HepG2 (cell line): ENCODE results near the gene ZNF227. TPM values are rescaled to one million over a fixed set of nuclear protein-coding genes. Genes with fewer than 3 reads are reported as not detected.

Experiments used
- EP300 ChIP-seq, 3 experiments: sonication (generic) in 1 of 3; formaldehyde crosslinking in 1 of 3; IDR thresholded peaks; 2 replicates each; pipeline versions ENCODE4 v1.5.1 to v1.6.1; 2011 to 2020; ENCODE audit warnings: low read depth in 2 of 3, low read length in 2 of 3, borderline replicate concordance in 1 of 3, improper control_type of control experiment in 1 of 3, mild to moderate bottlenecking in 1 of 3, missing genetic modification reagents in 1 of 3, moderate library complexity in 1 of 3
- GATAD2A ChIP-seq: IDR thresholded peaks from 2 replicates; pipeline ENCODE4 v1.6.1; 2016
- HDAC2 ChIP-seq: sonication (generic); formaldehyde crosslinking; IDR thresholded peaks from 2 replicates; pipeline ENCODE4 v1.4.0; 2020; ENCODE audit warnings: missing genetic modification reagents
- HNF4A ChIP-seq: sonication (generic); formaldehyde crosslinking; IDR thresholded peaks from 2 replicates; pipeline ENCODE4 v1.4.0; 2020; ENCODE audit warnings: missing genetic modification reagents
- JARID2 ChIP-seq: sonication (generic); formaldehyde crosslinking; IDR thresholded peaks from 2 replicates; pipeline ENCODE4 v1.8.1; 2023; ENCODE audit warnings: missing genetic modification reagents, inconsistent platforms; ENCODE audit not compliant: insufficient replicate concordance
- KDM5B ChIP-seq: sonication (generic); formaldehyde crosslinking; IDR thresholded peaks from 2 replicates; pipeline ENCODE4 v1.4.0; 2020; ENCODE audit warnings: missing genetic modification reagents, mild to moderate bottlenecking, borderline replicate concordance
- MAF1 ChIP-seq: sonication (generic); formaldehyde crosslinking; IDR thresholded peaks from 2 replicates; pipeline ENCODE4 v1.5.0; 2020; ENCODE audit warnings: missing genetic modification reagents, borderline replicate concordance
- MYNN ChIP-seq: sonication (generic); formaldehyde crosslinking; IDR thresholded peaks from 2 replicates; pipeline ENCODE4 v1.4.0; 2020; ENCODE audit warnings: mild to moderate bottlenecking, low read depth, missing genetic modification reagents
- MZF1 ChIP-seq: sonication (generic); formaldehyde crosslinking; IDR thresholded peaks from 2 replicates; pipeline ENCODE4 v1.8.1; 2023; ENCODE audit warnings: mild to moderate bottlenecking, missing genetic modification reagents, borderline replicate concordance
- PPARG ChIP-seq: conservative IDR thresholded peaks from 2 replicates; pipeline ENCODE4 v1.6.1; 2016; ENCODE audit warnings: missing biosample characterization, missing genetic modification reagents
- RBAK ChIP-seq: sonication (generic); formaldehyde crosslinking; IDR thresholded peaks from 2 replicates; pipeline ENCODE4 v1.5.1; 2020; ENCODE audit warnings: mild to moderate bottlenecking, missing genetic modification reagents
- SAP130 ChIP-seq: IDR thresholded peaks from 2 replicates; pipeline ENCODE4 v1.6.1; 2016; ENCODE audit warnings: low read depth
- TBX2 ChIP-seq: sonication (generic); formaldehyde crosslinking; IDR thresholded peaks from 2 replicates; pipeline ENCODE4 v1.5.0; 2020; ENCODE audit warnings: missing genetic modification reagents, mild to moderate bottlenecking, borderline replicate concordance
- UBTF ChIP-seq: sonication (generic); formaldehyde crosslinking; IDR thresholded peaks from 2 replicates; pipeline ENCODE4 v1.4.0; 2020; ENCODE audit warnings: mild to moderate bottlenecking, missing genetic modification reagents
- ZFP1 ChIP-seq: IDR thresholded peaks from 2 replicates; pipeline ENCODE4 v1.6.1; 2016
- ZFP41 ChIP-seq: sonication (generic); formaldehyde crosslinking; IDR thresholded peaks from 2 replicates; pipeline ENCODE4 v1.4.0; 2020; ENCODE audit warnings: mild to moderate bottlenecking, missing genetic modification reagents, borderline replicate concordance
- ZNF17 ChIP-seq: sonication (generic); formaldehyde crosslinking; IDR thresholded peaks from 2 replicates; pipeline ENCODE4 v1.5.0; 2020; ENCODE audit warnings: mild to moderate bottlenecking, missing genetic modification reagents
- ZNF18 ChIP-seq: sonication (generic); formaldehyde crosslinking; IDR thresholded peaks from 2 replicates; pipeline ENCODE4 v1.8.0; 2022; ENCODE audit warnings: mild to moderate bottlenecking, missing genetic modification reagents; ENCODE audit not compliant: insufficient replicate concordance
- ZNF441 ChIP-seq: sonication (generic); formaldehyde crosslinking; IDR thresholded peaks from 2 replicates; pipeline ENCODE4 v1.7.0; 2021; ENCODE audit warnings: missing genetic modification reagents, borderline replicate concordance
- ZNF773 ChIP-seq: sonication (generic); formaldehyde crosslinking; IDR thresholded peaks from 2 replicates; pipeline ENCODE4 v1.4.0; 2020; ENCODE audit warnings: missing genetic modification reagents, borderline replicate concordance
- polyA plus RNA-seq, 8 experiments: library from polyadenylated mRNA; depleted of rRNA in 3 of 8; stranded (reverse) in 7 of 8; unstranded in 1 of 8; fragments of >200 nt; fragmentation: Illumina TruSeq in 4 of 8; extraction: Trizol in 4 of 8; gene quantifications; 2 replicates each; pipeline versions ENCODE4 v1.2.1 to v1.2.3, GENCODE V29; 2011 to 2016; ENCODE audit warnings: low read depth in 4 of 8, missing spikeins in 1 of 8, mixed read lengths in 1 of 8; ENCODE audit not compliant: insufficient read depth in 1 of 8
- total RNA-seq, 5 experiments: library from RNA; depleted of rRNA; stranded (reverse); fragments of >200 nt; fragmentation: Illumina TruSeq; extraction: Trizol; gene quantifications; 2 replicates each; pipeline ENCODE4 v1.2.3, GENCODE V29; 2016; ENCODE audit warnings: low read depth in 1 of 5
- TF ChIP-seq, protein P1 (sequence below): sonication (generic); formaldehyde crosslinking; IDR thresholded peaks from 2 replicates; pipeline ENCODE4 v1.4.0; 2020; ENCODE audit warnings: missing genetic modification reagents
- TF ChIP-seq, protein P2 (sequence below): sonication (generic); formaldehyde crosslinking; IDR thresholded peaks from 2 replicates; pipeline ENCODE4 v1.5.0; 2020; ENCODE audit warnings: missing genetic modification reagents

ZNF227 gene
- total and polyA plus RNA-seq, 2 of the 13 experiments (the other 11 are each of a cell fraction or from before 2014, with no cell fraction given) = 3.1 to 16.8 TPM

- TF ChIP-seq, protein P1, sequence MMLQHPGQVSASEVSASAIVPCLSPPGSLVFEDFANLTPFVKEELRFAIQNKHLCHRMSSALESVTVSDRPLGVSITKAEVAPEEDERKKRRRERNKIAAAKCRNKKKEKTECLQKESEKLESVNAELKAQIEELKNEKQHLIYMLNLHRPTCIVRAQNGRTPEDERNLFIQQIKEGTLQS (CRISPR knock-in tag) = no peak
- TF ChIP-seq HNF4A (peak; percentile 67), ZNF773 (no peak), RBAK (CRISPR knock-in tag) (no peak), JARID2 (CRISPR knock-in tag) (no peak), SAP130 (CRISPR knock-in tag) (peak; percentile 73), ZNF441 (CRISPR knock-in tag) (no peak), GATAD2A (peak; percentile 87), TBX2 (CRISPR knock-in tag) (no peak), MYNN (CRISPR knock-in tag) (no peak), ZNF18 (no peak), ZFP41 (no peak), PPARG (CRISPR knock-in tag) (peak; percentile 67), KDM5B (CRISPR knock-in tag) (no peak), ZNF17 (CRISPR knock-in tag) (no peak), UBTF (no peak), MZF1 (CRISPR knock-in tag) (no peak), EP300 (IDR thresholded peaks at IDR 0.05; ENCODE audit: low read depth in 2 of 2, low read length in 2 of 2) (no peak), EP300 (CRISPR knock-in tag; IDR thresholded peaks at IDR 0.05; ENCODE audit: borderline replicate concordance) (no peak), HDAC2 (no peak; the same call in 1 of the 2 replicates), ZFP1 (CRISPR knock-in tag) (0 out of 2 replicates have a peak, but pooled peaks have one; percentile 48), MAF1 (CRISPR knock-in tag) (no peak)
- TF ChIP-seq, protein P2, sequence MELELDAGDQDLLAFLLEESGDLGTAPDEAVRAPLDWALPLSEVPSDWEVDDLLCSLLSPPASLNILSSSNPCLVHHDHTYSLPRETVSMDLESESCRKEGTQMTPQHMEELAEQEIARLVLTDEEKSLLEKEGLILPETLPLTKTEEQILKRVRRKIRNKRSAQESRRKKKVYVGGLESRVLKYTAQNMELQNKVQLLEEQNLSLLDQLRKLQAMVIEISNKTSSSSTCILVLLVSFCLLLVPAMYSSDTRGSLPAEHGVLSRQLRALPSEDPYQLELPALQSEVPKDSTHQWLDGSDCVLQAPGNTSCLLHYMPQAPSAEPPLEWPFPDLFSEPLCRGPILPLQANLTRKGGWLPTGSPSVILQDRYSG (CRISPR knock-in tag) = no peak
Measured at GRCh38 chr19:44254496-44254895, 42.2 kb downstream of the ZNF227 start (continued).
